ENCODE results near the gene UNC13D.

Gene UNC13D

GRCh38 chr17:75799402-75799801 lies 44.8 kb downstream of the UNC13D start:
- no peak for TF ChIP-seq EGR1 (IDR thresholded peaks at IDR 0.05)
- no peak for TF ChIP-seq CREB1 (IDR thresholded peaks at IDR 0.05; ENCODE audit: low read depth)
- no peak for TF ChIP-seq TCF12 (IDR thresholded peaks at IDR 0.05; ENCODE audit: low read depth)
- TF ChIP-seq FOXM1 (IDR thresholded peaks at IDR 0.05; ENCODE audit: borderline replicate concordance, low read depth), result no peak
- no peak for TF ChIP-seq MAX (IDR thresholded peaks at IDR 0.05)
- TF ChIP-seq EP300 (IDR thresholded peaks at IDR 0.05; ENCODE audit: borderline replicate concordance), result no peak
- TF ChIP-seq NFIC (IDR thresholded peaks at IDR 0.05), result no peak
- TF ChIP-seq USF1 (IDR thresholded peaks at IDR 0.05), result no peak
- no peak for TF ChIP-seq RAD21 (IDR thresholded peaks at IDR 0.05; ENCODE audit: low read depth)
- TF ChIP-seq YY1 (IDR thresholded peaks at IDR 0.05; ENCODE audit: low read depth), result no peak
- TF ChIP-seq TAF1 (IDR thresholded peaks at IDR 0.05; ENCODE audit: low read depth), result no peak
- TF ChIP-seq CEBPB (IDR thresholded peaks at IDR 0.05), result no peak
- no peak for TF ChIP-seq REST (IDR thresholded peaks at IDR 0.05; ENCODE audit: low read depth)
- no peak for TF ChIP-seq TEAD4 (IDR thresholded peaks at IDR 0.05)
- no peak for TF ChIP-seq ZBTB7A (IDR thresholded peaks at IDR 0.05; ENCODE audit: low read depth)

- no peak for TF ChIP-seq FOXM1 (IDR thresholded peaks at IDR 0.05; ENCODE audit: borderline replicate concordance, low read depth)
- TF ChIP-seq CEBPB (IDR thresholded peaks at IDR 0.05), result no peak
- no peak for TF ChIP-seq TEAD4 (IDR thresholded peaks at IDR 0.05)
- TF ChIP-seq NFIC (IDR thresholded peaks at IDR 0.05), result no peak
- TF ChIP-seq TAF1 (IDR thresholded peaks at IDR 0.05; ENCODE audit: low read depth), result no peak
- no peak for TF ChIP-seq MAX (IDR thresholded peaks at IDR 0.05)
- no peak for TF ChIP-seq TCF12 (IDR thresholded peaks at IDR 0.05; ENCODE audit: low read depth)
These were observed 48.2 kb downstream of the UNC13D start for GRCh38 chr17:75795820-75796607.

- no peak for TF ChIP-seq TAF1 (IDR thresholded peaks at IDR 0.05; ENCODE audit: low read depth)
- TF ChIP-seq MAX (IDR thresholded peaks at IDR 0.05), result no peak
- no peak for TF ChIP-seq TCF12 (IDR thresholded peaks at IDR 0.05; ENCODE audit: low read depth)
- TF ChIP-seq TEAD4 (IDR thresholded peaks at IDR 0.05), result no peak
- TF ChIP-seq EGR1 (IDR thresholded peaks at IDR 0.05), result no peak
- TF ChIP-seq REST (IDR thresholded peaks at IDR 0.05; ENCODE audit: low read depth), result no peak
- no peak for TF ChIP-seq EP300 (IDR thresholded peaks at IDR 0.05; ENCODE audit: borderline replicate concordance)
- TF ChIP-seq RAD21 (IDR thresholded peaks at IDR 0.05; ENCODE audit: low read depth), result no peak
- TF ChIP-seq NFIC (IDR thresholded peaks at IDR 0.05), result no peak
These were observed 50.7 kb downstream of the UNC13D start for GRCh38 chr17:75793460-75793859.

- no peak for TF ChIP-seq CEBPB (IDR thresholded peaks at IDR 0.05)
- TF ChIP-seq MAX (IDR thresholded peaks at IDR 0.05), result no peak
- TF ChIP-seq YY1 (IDR thresholded peaks at IDR 0.05; ENCODE audit: low read depth), result no peak
- no peak for TF ChIP-seq TEAD4 (IDR thresholded peaks at IDR 0.05)
- TF ChIP-seq RAD21 (IDR thresholded peaks at IDR 0.05; ENCODE audit: low read depth), result no peak
- TF ChIP-seq ZBTB7A (IDR thresholded peaks at IDR 0.05; ENCODE audit: low read depth), result no peak
- no peak for TF ChIP-seq EGR1 (IDR thresholded peaks at IDR 0.05)
- TF ChIP-seq USF1 (IDR thresholded peaks at IDR 0.05), result no peak
- no peak for TF ChIP-seq NFIC (IDR thresholded peaks at IDR 0.05)
- no peak for TF ChIP-seq EP300 (IDR thresholded peaks at IDR 0.05; ENCODE audit: borderline replicate concordance)
- no peak for TF ChIP-seq TCF12 (IDR thresholded peaks at IDR 0.05; ENCODE audit: low read depth)
- no peak for TF ChIP-seq TAF1 (IDR thresholded peaks at IDR 0.05; ENCODE audit: low read depth)
- TF ChIP-seq REST (IDR thresholded peaks at IDR 0.05; ENCODE audit: low read depth), result no peak
- TF ChIP-seq FOXM1 (IDR thresholded peaks at IDR 0.05; ENCODE audit: borderline replicate concordance, low read depth), result no peak
- no peak for TF ChIP-seq CREB1 (IDR thresholded peaks at IDR 0.05; ENCODE audit: low read depth)
These were observed 53.0 kb downstream of the UNC13D start for GRCh38 chr17:75791254-75791653.

Measured in Ishikawa (cell line).